ENCODE measurements around the gene AZIN2. TPM values are rescaled to one million over a fixed set of nuclear protein-coding genes. Genes with fewer than 3 reads are reported as not detected.
"Not testable (repeated sequence)": the region's sequence is repeated elsewhere in the genome, so short reads cannot be mapped to it uniquely, and the experiment has no call there.

AZIN2 gene
- 4.0 TPM for polyA plus RNA-seq (2013, experiment 1 of 2; ENCODE audit: insufficient read length)
- 3.4 TPM for polyA plus RNA-seq (2013, experiment 2 of 2; ENCODE audit: insufficient read length)

DNA sequence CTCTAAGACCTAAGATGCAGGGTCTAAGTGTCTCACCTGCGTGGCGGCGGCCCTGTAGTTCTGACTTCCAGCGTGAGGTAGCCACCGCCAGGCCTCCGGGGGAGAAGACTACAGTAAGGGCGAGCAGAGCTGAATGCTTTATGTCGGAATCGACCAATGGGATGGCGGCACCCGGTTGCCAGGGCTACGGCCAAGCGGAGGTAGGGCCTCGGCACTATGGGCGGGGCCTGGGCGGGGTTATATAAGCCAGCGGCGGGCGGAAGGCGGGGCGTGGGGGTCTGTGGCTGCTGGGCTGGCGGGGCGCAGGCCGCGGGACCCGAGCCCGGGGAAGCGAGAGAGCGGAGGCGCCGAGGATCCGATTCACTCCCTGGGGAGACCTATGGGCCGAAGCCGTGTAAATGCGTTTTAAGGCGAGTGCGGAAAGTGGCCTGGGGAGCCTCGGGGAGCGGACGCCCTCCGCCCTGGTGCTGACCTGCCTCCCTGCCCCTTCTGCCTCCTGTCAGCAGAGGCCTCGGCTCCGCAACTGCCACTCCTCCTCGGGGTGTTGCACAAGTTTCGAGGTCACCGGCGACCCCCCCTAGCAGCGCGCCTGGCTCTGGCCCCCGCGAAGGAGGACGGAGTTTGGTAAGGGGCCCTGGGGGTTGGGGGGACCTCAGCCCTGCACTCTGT lies at the start of gene AZIN2:
AZIN2 (plus strand) TSS at position 269 of the 669 bp plus-strand sequence. CDS start 1,097 bp downstream, outside the sequence.
- peak; percentile 94 for DNase-seq

- DNase-seq, result no peak
Measured at GRCh38 chr1:33031506-33031905, 49.4 kb upstream of the AZIN2 start.

DNA sequence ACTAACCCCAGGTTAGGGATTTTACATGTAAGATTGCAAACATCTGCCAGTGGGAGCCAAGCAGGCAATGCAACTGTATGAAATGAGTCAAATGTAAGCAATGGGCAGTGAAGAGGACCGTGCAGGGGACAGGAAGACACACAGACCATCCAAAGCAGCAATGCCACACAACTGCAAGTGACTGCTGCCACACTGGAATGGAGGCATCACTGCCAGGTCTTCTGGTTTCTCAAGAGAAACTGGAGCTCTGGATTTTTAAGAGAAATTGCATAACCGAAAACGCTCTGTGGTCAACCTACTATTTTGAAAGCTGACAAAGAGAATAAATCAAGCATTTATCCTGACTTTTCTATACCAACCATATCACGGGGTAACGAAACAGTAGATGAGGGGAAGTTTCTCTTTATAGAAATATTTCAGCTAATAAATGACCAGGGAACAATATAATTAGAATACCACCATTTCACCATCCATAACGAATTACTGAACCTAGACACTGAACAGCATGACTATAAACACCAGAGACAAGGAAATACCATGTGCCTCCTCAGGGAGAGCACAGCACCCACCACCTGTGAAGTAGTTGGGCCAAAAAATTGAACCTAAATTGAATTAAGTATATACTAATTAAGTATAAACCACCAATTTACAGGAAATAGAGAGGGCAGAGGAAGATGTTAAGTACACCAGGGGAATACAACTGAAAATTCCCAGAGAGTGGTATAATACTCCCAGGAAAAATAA lies 48.7 kb upstream of the AZIN2 start:
- DNase-seq, result no peak

DNA sequence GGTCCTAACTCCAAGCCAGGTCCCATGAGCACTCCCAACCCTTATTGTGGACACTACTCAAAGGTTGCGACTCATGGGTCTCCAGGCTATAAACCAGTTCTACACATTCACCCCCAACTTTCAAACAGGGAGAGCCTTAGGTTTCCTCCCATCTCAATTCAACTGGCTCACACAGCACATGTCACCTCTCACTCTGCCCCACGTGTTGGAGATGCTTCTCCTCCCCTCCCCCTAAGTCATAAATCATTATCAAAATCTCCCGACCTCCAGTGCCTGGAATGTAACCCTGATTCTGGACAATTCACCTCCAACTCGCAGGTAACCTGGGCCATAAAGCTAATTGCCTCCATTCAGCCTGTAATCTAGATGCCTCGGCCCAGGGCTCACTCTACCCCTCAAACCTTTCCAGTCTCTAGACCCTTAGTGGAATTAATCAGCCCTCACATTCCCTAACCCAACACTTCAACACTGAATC lies 44.9 kb upstream of the AZIN2 start:
- peak; percentile 34 for DNase-seq

DNA sequence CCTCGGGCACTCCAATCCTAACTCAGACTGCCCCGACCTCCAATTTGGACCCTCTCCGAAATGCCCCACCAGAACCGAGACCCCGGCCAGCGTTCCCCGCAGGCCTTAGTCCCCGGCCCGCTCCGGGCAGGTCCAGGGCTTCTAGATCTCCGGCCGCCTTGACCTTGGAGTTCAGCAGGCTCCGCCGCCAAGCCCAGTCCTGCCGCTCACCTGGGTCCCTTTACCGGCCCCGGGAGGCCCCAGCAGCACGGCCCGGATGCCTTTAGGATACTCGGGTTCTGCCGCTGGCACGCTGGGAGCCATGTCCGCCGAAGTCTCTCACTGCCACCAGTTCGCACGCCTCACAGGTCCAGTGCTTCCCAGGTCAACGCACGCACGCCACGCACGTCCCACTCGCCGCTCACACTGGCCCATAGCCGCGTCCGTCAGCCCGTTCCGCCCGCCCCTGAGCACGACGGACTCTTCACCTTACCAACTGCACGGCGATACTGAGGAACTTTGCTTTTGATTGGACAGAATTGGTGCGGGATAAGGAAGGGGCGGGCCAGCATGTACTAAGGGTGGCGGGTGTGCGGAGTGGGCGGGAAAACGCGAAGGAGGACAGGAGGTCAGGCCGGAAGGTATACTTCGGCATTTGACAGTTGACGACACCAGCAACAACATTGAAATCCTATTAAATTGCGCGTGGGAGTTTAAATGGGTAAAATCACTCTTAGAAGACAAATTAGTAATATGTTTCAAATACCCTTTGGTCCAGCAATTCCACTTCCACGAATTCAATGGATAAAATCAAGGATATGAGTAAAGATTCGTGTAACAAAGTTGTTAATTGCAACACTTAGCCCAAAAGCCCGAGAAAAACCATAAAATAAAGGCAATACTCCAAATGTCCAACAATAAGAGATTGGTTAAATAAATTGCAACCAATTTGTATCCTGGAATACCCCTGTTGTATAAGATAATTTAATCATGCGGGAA lies 44.1 kb upstream of the AZIN2 start, which contains the start of gene AK2:
AK2 (minus strand) TSS at position 358 of the 978 bp plus-strand sequence; CDS start at position 303, 55 bp downstream.
- DNase-seq, result peak; percentile 99

- DNase-seq, result no peak
Measured at GRCh38 chr1:33039840-33040239, 41.1 kb upstream of the AZIN2 start.

GRCh38 chr1:33041026-33041425 lies 39.9 kb upstream of the AZIN2 start:
- no peak for DNase-seq

- DNase-seq, result no peak
Measured at GRCh38 chr1:33042831-33043230, 38.1 kb upstream of the AZIN2 start.

- no peak for DNase-seq
Measured at GRCh38 chr1:33043267-33044092, 37.5 kb upstream of the AZIN2 start.

GRCh38 chr1:33045246-33045645 lies 35.7 kb upstream of the AZIN2 start:
- no peak for DNase-seq

DNA sequence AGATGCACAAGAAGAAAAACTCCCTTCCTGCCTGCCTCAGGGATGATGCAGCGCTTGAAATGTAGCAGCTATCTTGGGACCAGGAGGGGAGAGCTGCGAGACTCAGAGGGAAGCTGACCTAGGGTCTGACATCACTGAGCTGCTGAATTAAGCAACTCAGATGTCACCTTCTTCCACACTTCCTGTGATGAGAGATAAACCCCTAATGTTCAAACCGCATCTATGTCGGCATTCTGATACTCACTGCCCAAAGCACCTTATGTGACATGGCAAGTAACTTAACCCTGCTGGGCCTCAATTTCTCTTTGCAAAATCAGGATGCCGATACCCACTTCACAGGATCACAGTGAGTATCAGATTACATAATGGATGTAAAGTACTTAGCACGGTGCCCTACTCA lies 35.1 kb upstream of the AZIN2 start:
- DNase-seq, result no peak

- DNase-seq, result not testable (repeated sequence)
Measured at GRCh38 chr1:33046234-33046633, 34.7 kb upstream of the AZIN2 start.

- DNase-seq, result no peak
Measured at GRCh38 chr1:33047290-33047689, 33.7 kb upstream of the AZIN2 start.

DNA sequence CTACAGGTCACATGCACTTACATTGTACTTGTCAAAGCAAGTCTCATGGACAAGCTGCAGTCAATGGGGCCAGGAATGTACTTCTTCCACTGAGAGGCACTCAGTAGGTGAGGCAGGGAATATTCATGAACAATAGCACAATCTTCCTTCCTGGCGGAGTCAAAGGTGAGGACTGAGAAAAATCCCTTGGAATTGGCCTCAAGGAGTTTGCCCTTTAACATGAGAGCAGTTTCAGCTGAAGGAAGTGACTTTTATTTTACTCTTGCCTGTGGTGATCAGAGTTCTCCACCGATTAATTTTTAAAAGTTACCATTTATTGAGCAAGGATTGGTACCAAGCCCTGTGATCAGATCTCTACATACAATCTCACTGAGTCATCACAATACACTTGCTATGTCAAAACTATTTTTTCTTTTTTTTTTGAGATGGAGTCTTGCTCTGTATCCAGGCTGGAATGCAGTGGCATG lies 33.1 kb upstream of the AZIN2 start:
- DNase-seq, result peak; percentile 39

DNA sequence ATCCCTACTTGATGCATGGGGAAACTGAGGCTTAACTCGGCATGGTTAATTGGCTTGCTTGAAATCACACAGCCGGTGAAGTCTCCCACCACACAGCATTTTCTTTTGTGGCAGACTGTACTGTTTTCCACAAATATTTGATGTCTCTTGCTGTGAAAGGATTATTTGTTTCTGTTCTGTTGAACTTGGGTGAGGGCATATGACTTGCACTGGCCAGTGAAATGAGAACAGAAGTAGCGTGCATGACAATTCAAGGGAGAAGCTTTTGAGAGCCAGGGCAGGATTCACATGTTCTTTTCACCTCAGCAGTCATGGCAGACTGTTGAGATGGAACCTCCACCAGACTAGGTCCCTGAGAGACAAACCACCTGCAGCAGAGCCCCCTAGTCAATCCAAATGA lies 32.5 kb upstream of the AZIN2 start:
- no peak for DNase-seq

- DNase-seq, result no peak
Measured at GRCh38 chr1:33049371-33049770, 31.6 kb upstream of the AZIN2 start.

DNA sequence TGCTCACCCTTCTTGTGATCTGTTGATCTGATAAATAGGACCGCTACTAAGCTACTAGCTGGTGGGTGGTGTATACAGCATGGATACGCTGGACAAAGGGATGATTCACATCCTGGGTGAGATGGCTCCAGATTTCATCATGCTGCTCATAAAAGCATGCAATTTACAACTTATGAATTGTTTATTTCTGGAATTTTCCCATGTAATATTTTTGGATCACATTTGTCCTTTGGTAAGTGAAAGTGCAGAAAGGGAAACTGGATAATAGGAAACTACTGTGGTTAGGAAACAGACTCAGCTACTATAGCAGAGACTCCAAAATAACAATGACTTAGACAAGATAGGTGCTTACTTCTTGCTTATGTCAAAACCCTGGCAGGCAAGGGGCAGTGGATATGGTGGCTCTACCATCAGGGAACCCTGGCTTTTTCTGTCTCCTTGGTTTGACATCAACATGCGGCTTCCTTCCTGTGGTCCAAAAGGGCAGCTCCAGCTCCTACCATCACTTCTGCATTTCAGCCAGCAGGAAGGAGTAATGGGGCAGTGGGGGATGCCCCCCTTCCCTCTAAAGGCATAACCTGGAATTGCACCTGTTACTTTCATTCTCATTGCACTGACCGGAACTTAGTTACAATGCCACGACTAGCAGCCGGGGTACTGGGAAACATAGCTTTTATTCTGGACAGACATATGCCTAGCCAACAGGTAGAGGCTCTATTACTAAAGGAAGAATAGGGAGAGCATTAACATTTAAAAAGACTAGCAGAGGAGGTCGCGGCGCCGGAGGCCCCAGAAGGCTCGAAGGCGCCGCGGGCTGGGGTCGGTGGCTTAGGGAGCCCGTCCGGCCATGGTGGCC lies 30.5 kb upstream of the AZIN2 start:
- DNase-seq, result peak; percentile 83

DNA sequence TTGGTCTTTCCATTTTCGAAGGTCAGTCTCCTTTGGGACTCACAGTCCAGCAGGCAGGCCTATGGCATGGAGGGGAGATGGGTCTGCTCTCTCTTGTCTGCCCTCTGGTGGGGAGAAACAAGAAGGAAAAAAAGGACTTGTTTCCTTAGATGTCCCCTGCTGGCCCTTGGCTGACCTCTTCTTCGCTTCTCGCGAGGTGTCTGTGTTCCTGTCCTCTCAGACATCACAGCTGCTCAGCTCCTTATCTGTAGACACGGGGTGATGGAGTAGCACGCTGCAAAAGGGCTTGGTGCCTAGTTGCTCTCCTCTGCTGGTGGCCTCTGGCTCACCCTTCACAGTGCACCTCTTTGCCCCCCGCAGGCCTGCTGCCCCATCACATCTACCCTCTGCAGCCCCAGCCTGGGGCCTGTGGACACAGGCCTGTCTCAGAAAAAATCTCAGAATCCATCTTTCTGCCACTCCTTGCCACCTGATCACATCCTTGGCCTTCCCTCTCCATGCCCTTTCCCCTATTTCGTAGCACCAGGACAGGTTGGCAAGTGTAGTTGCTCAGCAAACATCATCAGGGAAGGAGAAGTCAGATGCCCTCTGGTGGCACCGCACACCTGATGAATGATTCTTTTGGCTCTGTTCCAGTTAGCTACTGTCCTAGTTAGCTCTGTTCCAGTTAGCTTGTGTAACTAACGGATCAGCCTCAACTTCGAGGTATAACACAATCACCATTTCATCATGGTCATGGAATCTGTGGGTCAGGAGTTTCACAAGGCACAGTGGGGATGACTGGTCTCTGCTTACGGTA lies 25.5 kb upstream of the AZIN2 start:
- peak; percentile 83 for DNase-seq

DNA sequence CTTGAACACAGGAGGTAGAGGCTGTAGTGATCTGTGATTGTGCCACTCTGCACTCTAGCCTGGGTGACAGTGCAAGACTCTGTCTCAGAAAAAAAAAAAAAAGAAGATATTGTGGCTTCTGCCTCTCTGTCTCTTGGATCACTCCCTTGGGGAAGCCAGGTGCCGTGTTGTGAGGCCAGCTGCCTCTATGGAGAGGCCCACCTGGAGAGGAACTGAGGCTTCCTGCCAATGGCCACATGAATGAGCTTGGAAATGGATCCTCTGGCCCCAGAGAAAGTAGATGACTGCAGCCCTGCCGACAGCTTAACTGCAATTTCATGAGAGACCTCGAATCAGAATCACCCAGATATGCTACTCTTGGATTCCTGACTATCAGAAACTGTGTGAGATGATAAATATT lies 24.5 kb upstream of the AZIN2 start:
- no peak for DNase-seq

DNA sequence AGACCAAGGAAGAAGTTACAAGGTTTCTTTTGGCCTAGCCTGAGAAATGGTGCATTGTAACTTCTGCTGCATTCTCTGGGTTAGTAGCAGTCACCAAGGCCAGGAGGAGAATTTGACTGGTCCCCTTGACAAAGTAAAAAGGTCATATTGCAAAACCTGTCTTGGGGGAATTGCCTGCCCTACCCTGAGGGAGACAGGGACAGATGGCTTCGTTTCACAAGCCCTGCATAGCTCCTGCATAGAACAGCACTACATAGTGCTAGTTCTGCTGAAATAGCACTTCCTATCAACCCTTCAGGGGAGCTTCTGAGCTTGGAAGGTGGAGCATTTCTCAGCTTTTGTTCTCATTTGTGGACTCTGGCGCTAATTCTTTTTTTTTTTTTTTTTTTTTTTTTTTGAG lies 23.9 kb upstream of the AZIN2 start:
- no peak for DNase-seq

All from fibroblast of skin of back (primary cell).